Right lobe of liver (tissue), 4 donors: ENCODE results near the gene NDUFA5.

ENCODE experiments used
- CTCF ChIP-seq, 4 donors: fragments of 200-600 bp in 3 of 4; fragments of 450-650 bp in 1 of 4; IDR thresholded peaks; one replicate each; pipeline versions ENCODE4 v1.5.1 to v1.8.0; 2016 to 2022; ENCODE audit warnings: antibody characterized with exemption in 4 of 4, mild to moderate bottlenecking in 2 of 4
- POLR2A ChIP-seq: fragments of 450-650 bp; IDR thresholded peaks from one replicate; pipeline ENCODE4 v1.6.1; 2017; ENCODE audit warnings: antibody characterized with exemption, mild to moderate bottlenecking
- donor health status: DM: no; HTN: no; CAD: no.
- donor health status: DM: no; HTN: no; CAD: no.
- donor health status: DM: no; HTN: yes; CAD: no.

GRCh38 chr7:123579416-123579815, 21.8 kb upstream of the NDUFA5 start:
- no peak for TF ChIP-seq CTCF (IDR thresholded peaks at IDR 0.05)
- TF ChIP-seq POLR2A, result no peak
